Kidney capillary endothelial cell (primary cell): ENCODE data around the gene STAT4.

Experiments used
- DNase-seq: peaks from one replicate; pipeline ENCODE4 v3.0.0-alpha.2; 2018; ENCODE audit warnings: low spot score

The STAT4 gene

GRCh38 chr2:190994148-190994547 is 156.6 kb downstream of the STAT4 start:
- no peak for DNase-seq

- no peak for DNase-seq
Observed at GRCh38 chr2:190993292-190993643, 157.5 kb downstream of the STAT4 start.

- no peak for DNase-seq
Observed at GRCh38 chr2:190990132-190990531, 160.7 kb downstream of the STAT4 start.

- DNase-seq: no peak
Observed at GRCh38 chr2:190988910-190989309, 161.9 kb downstream of the STAT4 start.

- no peak for DNase-seq
Observed at GRCh38 chr2:190987938-190988337, 162.9 kb downstream of the STAT4 start.

- no peak for DNase-seq
Observed at GRCh38 chr2:190987116-190987515, 163.7 kb downstream of the STAT4 start.

- no peak for DNase-seq
Observed at GRCh38 chr2:190986221-190986953, 164.4 kb downstream of the STAT4 start.

- DNase-seq: no peak
Observed at GRCh38 chr2:190984595-190984994, 166.2 kb downstream of the STAT4 start.

GRCh38 chr2:190982262-190983034 is 168.3 kb downstream of the STAT4 start:
- DNase-seq: no peak

GRCh38 chr2:190981733-190982132 is 169.1 kb downstream of the STAT4 start:
- DNase-seq: no peak

GRCh38 chr2:190981333-190981732 is 169.5 kb downstream of the STAT4 start:
- no peak for DNase-seq

GRCh38 chr2:190980630-190981209 is 170.1 kb downstream of the STAT4 start:
- no peak for DNase-seq

- DNase-seq: peak; percentile 62
Observed at GRCh38 chr2:190979906-190980629, 170.7 kb downstream of the STAT4 start.
